Breast epithelium (tissue), 4 donors: ENCODE results near the gene VAMP7. TPM values are rescaled to one million over a fixed set of nuclear protein-coding genes. Genes with fewer than 3 reads are reported as not detected.

Experiments used
- DNase-seq, 2 donors: peaks; one replicate each; pipeline ENCODE4 v3.0.0-alpha.2; 2019; ENCODE audit warnings: low spot score in 2 of 2
- H3K27ac ChIP-seq, 2 donors: fragments of 200-600 bp; sonication (generic) in 1 of 2; one replicate each; pipeline ENCODE4 v1.5.1; 2016 to 2019; ENCODE audit warnings: mild to moderate bottlenecking in 1 of 2
- H3K27me3 ChIP-seq, 2 donors: fragments of 200-600 bp; sonication (generic) in 1 of 2; one replicate each; pipeline versions ENCODE4 v1.5.1 to v1.6.0; 2017 to 2019; ENCODE audit warnings: control low read depth in 1 of 2, mild to moderate bottlenecking in 1 of 2
- H3K36me3 ChIP-seq: fragments of 200-600 bp; one replicate; pipeline ENCODE4 v1.5.1; 2019
- H3K4me1 ChIP-seq, 2 donors: fragments of 200-600 bp; sonication (generic); one replicate each; pipeline ENCODE4 v1.5.1; 2016 to 2019; ENCODE audit warnings: control low read depth in 1 of 2
- H3K4me3 ChIP-seq, 3 donors: fragments of 200-600 bp; sonication (generic); 1 replicate in 2 of 3; 2 replicates in 1 of 3; pipeline ENCODE4 v1.5.1; 2016 to 2019; ENCODE audit warnings: mild to moderate bottlenecking in 3 of 3, moderate library complexity in 2 of 3
- H3K9me3 ChIP-seq, 2 donors: fragments of 200-600 bp; sonication (generic) in 1 of 2; one replicate each; pipeline ENCODE4 v1.5.1; 2016 to 2019; ENCODE audit warnings: control low read depth in 1 of 2
- POLR2A ChIP-seq: fragments of 450-650 bp; IDR thresholded peaks from one replicate; pipeline ENCODE4 v1.6.1; 2016; ENCODE audit warnings: antibody characterized with exemption, mild to moderate bottlenecking, moderate library complexity
- POLR2AphosphoS5 ChIP-seq, 3 donors: sonication (generic); formaldehyde crosslinking; IDR thresholded peaks; one replicate each; pipeline ENCODE4 v1.6.1; 2017; ENCODE audit warnings: antibody characterized with exemption in 3 of 3
- intact Hi-C: fragments of 100-400 bp; cut with DNase I; formaldehyde crosslinking; loops from one replicate; pipeline ENCODE4 v1.15.1; 2023; ENCODE audit warnings: low total_unique reads
- total RNA-seq, 3 donors: library from RNA; depleted of rRNA; stranded (reverse); fragments of >200 nt; gene quantifications; one replicate each; pipeline ENCODE4 v1.1.0, GENCODE V29; 2016
- TF ChIP-seq, protein P1 (sequence below), 3 donors: fragments of 450-650 bp; IDR thresholded peaks; one replicate each; pipeline ENCODE4 v1.5.1; 2016 to 2017; ENCODE audit warnings: antibody characterized with exemption in 3 of 3, mild to moderate bottlenecking in 3 of 3, moderate library complexity in 3 of 3

Gene VAMP7
- total RNA-seq, 3 donors from 2014 or later = 29.2 to 41.6 (median 35.3) TPM

DNA sequence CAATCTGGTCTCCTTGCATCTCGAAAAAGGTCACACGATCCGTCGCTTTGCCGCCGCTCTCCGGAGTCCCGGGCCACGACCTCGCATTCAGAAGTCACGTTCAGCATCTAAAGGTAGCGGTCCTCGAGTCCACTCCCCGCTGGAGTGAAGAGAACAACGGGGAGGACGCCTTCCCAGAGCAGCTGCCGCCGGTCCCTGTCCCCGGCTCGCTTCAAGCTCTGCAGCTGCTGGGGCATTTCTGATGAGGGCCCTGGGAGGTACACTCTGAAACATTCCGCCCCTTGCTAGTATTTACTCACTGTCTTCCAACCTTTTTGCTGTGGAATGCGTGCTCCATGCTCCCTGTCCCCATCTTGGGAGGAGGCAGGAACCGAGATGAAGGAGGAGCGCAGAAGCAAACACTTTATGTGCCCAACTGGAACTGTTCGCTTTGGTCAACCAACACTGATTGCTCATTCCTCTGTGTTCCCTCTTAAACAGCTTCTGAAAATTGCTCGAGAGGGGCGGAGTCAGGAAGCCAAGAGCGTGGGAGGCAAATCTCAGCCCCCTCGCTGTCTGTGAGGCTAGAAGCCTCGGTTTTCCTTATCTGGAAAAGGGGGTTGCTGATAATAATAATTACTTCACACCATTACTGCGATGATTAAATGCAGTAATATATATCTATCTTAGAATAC lies 6.4 kb upstream of the VAMP7 start:
- Histone ChIP-seq H3K27me3 (peaks cover 0 to 18% of the 10 kb centered on the region in 2 donors), H3K27ac (no peak overlapping the region), H3K36me3 (no peaks in the 10 kb centered on the region), H3K4me3 (peak overlapping the region in 1 of 3 donors; percentile 33), H3K4me1 (no peaks in the 10 kb centered on the region), H3K9me3 (no peaks in the 10 kb centered on the region)
- TF ChIP-seq POLR2A = no peak
- no peak for TF ChIP-seq POLR2AphosphoS5 (IDR thresholded peaks at IDR 0.05)
- TF ChIP-seq, protein P1, sequence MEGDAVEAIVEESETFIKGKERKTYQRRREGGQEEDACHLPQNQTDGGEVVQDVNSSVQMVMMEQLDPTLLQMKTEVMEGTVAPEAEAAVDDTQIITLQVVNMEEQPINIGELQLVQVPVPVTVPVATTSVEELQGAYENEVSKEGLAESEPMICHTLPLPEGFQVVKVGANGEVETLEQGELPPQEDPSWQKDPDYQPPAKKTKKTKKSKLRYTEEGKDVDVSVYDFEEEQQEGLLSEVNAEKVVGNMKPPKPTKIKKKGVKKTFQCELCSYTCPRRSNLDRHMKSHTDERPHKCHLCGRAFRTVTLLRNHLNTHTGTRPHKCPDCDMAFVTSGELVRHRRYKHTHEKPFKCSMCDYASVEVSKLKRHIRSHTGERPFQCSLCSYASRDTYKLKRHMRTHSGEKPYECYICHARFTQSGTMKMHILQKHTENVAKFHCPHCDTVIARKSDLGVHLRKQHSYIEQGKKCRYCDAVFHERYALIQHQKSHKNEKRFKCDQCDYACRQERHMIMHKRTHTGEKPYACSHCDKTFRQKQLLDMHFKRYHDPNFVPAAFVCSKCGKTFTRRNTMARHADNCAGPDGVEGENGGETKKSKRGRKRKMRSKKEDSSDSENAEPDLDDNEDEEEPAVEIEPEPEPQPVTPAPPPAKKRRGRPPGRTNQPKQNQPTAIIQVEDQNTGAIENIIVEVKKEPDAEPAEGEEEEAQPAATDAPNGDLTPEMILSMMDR (IDR thresholded peaks at IDR 0.05) = no peak
- intact Hi-C loops = no loop called here
- DNase-seq = no peak

DNA sequence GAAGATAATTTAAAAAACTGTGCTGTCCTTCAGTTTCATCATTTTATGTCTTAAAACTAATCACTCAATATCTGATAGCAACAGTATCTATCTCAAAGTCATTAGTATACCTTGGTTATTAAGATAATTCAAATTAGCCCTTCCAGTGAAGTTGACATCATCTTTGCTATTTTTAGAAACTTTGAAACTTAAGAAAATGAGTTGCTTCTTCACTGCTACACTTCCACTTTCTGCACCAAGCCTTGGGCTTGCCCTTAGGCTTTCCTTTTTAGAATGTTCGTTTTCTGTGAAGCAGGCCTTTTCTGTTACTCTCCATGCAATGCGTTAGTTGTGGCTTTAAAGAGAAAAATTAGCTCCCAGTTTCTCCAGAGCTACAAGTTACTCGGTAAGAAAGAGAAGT lies 4.4 kb upstream of the VAMP7 start:
- TF ChIP-seq POLR2AphosphoS5 (IDR thresholded peaks at IDR 0.05) = no peak
- Histone ChIP-seq H3K4me3 (no peak overlapping the region), H3K27me3 (peaks cover 0 to 18% of the 10 kb centered on the region in 2 donors), H3K9me3 (no peaks in the 10 kb centered on the region), H3K36me3 (no peaks in the 10 kb centered on the region), H3K4me1 (no peaks in the 10 kb centered on the region), H3K27ac (no peak overlapping the region)
- DNase-seq = no peak
- intact Hi-C loops = no loop called here

DNA sequence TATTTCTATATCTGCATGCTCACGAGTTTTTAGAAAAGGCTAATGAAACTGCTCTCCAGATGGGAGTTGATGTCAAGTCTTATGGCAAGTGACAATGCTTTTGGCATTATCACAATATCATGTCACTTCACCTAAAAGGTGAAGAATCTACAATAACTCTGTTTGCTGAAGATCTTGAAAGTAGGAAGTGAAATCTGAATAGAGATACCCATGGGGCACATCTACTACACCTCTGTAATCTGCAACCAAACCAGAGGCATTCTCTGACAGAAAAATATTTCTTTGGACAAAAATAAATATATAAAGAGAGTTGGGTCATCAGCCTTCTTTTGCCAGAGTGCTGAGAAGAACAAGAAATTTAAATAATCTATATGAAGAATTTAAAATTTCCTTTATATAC lies 3.9 kb upstream of the VAMP7 start:
- H3K4me1 ChIP-seq = no peaks in the 10 kb centered on the region
- no peaks in the 10 kb centered on the region for H3K36me3 ChIP-seq
- H3K27me3 ChIP-seq = peaks cover 0 to 18% of the 10 kb centered on the region in 2 donors
- intact Hi-C loops = no loop called here
- TF ChIP-seq POLR2A (no peak), POLR2AphosphoS5 (IDR thresholded peaks at IDR 0.05) (no peak)
- TF ChIP-seq, protein P1 (IDR thresholded peaks at IDR 0.05) = no peak
- no peak for DNase-seq
- H3K27ac ChIP-seq = no peak overlapping the region
- H3K4me3 ChIP-seq = no peak overlapping the region
- no peaks in the 10 kb centered on the region for H3K9me3 ChIP-seq

DNA sequence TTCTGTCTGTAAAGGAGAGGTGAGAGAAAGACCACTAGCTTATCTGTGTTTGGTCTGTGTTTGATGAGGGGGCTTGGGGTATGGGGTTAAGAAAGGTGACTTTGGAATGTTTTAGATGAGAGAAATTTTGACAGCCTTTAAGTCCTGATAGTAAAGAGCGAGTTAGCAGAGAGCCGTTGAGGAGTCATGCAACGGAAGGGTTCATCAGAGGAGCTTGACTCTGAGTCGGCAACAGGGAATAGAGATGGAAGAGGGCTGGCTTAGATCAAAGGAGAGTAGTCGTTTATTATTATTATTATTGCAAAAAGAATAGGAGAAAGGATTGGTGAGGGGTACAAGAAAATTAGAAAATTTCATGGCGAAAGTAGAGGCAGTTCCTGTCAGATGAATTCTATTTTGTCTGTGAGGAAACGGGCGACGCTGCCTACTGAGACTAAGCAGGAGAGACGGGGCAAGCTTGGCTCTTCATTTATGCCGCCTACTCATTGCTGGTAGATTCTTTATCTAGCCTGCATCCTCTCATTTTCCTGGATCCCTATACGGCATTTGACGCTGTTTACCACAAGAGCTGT lies 473 bp upstream of the VAMP7 start:
- H3K4me1 ChIP-seq = no peaks in the 10 kb centered on the region
- peak overlapping the region; percentile 68 to 82 (median 69) for H3K4me3 ChIP-seq
- no peaks in the 10 kb centered on the region for H3K36me3 ChIP-seq
- H3K9me3 ChIP-seq = no peaks in the 10 kb centered on the region
- peak overlapping the region; percentile 80 to 91 for H3K27ac ChIP-seq
- no peak for DNase-seq
- intact Hi-C loops = no loop called here
- no peaks in the 10 kb centered on the region for H3K27me3 ChIP-seq
- TF ChIP-seq POLR2A (no peak), POLR2AphosphoS5 (IDR thresholded peaks at IDR 0.05) (no peak)
- TF ChIP-seq, protein P1 (IDR thresholded peaks at IDR 0.05) = no peak

DNA sequence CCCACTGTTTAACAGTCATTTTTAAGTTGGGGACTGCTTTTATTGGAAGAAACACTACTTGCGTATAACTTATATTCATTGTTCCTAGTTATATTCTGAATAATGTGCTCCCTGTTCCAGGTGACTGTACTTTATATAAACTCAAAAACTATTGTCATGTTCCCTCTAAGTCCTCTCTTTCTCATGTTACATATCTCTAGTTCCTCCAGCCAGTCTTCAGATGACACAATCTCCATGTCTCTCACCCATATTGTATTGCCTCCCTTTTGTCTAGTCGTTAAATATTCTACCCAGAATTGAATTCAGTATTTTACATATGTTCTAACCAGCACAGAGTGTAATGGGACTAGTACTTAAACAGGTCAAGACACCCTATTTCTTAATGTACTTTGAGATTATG lies 5.3 kb downstream of the VAMP7 start:
- H3K27me3 ChIP-seq = no peaks in the 10 kb centered on the region
- intact Hi-C loops = no loop called here
- no peak overlapping the region for H3K27ac ChIP-seq
- TF ChIP-seq POLR2AphosphoS5 (IDR thresholded peaks at IDR 0.05) (no peak), POLR2A (no peak)
- TF ChIP-seq, protein P1 (IDR thresholded peaks at IDR 0.05) = no peak
- no peaks in the 10 kb centered on the region for H3K36me3 ChIP-seq
- no peak overlapping the region for H3K4me3 ChIP-seq
- no peaks in the 10 kb centered on the region for H3K9me3 ChIP-seq
- H3K4me1 ChIP-seq = no peaks in the 10 kb centered on the region
- DNase-seq = no peak
